Bronchial epithelial cell (primary cell): ENCODE measurements around the gene TSC22D3. TPM values are rescaled to one million over a fixed set of nuclear protein-coding genes. Genes with fewer than 3 reads are reported as not detected.

Experiments
- DNase-seq: peaks from one replicate; pipeline ENCODE4 v3.0.0-alpha.2; 2010; ENCODE audit warnings: low read depth
- FAIRE-seq: peaks from 2 replicates; lab custom pipeline; 2011; peaks lifted over from hg19 to GRCh38; lab: Jason Lieb, UNC
- H3K27me3 ChIP-seq: 2 replicates; pipeline ENCODE4 v1.5.1; 2011; ENCODE audit warnings: low read length; ENCODE audit not compliant: control insufficient read depth, insufficient read depth
- H3K36me3 ChIP-seq: 2 replicates; pipeline ENCODE4 v1.5.1; 2011; ENCODE audit warnings: low read length; ENCODE audit not compliant: control insufficient read depth, insufficient read depth
- H3K4me3 ChIP-seq: 2 replicates; pipeline ENCODE4 v1.5.1; 2011; ENCODE audit warnings: mild to moderate bottlenecking, low read depth, low read length, control low read depth
- CTCF ChIP-seq: IDR thresholded peaks from 2 replicates; pipeline ENCODE4 v1.5.1; 2011; ENCODE audit warnings: mild to moderate bottlenecking, moderate library complexity, low read length, control low read depth, inconsistent platforms; ENCODE audit not compliant: insufficient read depth, severe bottlenecking
- total RNA-seq: library from RNA; depleted of rRNA; stranded (reverse); fragments of >200 nt; gene quantifications from 2 replicates; pipeline ENCODE4 v1.2.1, GENCODE V29; 2014

TSC22D3 gene
- total RNA-seq, 1 donor from 2014 or later, result 83.5 TPM

GRCh38 chrX:107739541-107739940 lies 36.0 kb downstream of the TSC22D3 start:
- TF ChIP-seq CTCF, result no peak
- Histone ChIP-seq H3K4me3 (no peak overlapping the region), H3K36me3 (no peaks in the 10 kb centered on the region), H3K27me3 (no peaks in the 10 kb centered on the region)
- DNase-seq, result no peak
- no peak for FAIRE-seq

DNA sequence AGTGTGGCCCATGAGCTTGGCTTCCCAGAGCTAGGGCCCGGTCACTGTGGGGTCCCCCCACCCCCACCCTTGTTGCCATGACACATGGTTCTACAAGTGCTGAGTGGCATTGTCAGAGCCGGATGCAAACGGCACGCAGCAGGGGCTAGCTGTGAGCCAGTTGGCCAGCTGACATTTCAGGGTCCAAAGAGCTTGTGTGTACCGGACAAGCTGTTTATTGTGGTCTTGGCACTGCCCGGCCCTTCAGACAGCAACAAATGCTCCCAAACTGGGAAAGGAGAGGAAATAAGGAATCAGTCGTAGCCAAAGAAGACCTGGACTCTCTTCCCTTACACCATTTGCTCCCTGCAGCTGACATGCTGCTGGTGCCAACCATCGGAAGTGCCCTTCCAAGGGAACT lies 36.8 kb downstream of the TSC22D3 start:
- FAIRE-seq (no peak), DNase-seq (no peak)
- H3K4me3 ChIP-seq, result no peak overlapping the region
- no peaks in the 10 kb centered on the region for H3K36me3 ChIP-seq
- no peaks in the 10 kb centered on the region for H3K27me3 ChIP-seq
- TF ChIP-seq CTCF, result no peak

GRCh38 chrX:107738272-107738671 lies 37.3 kb downstream of the TSC22D3 start:
- H3K27me3 ChIP-seq, result no peaks in the 10 kb centered on the region
- no peak for FAIRE-seq
- TF ChIP-seq CTCF, result no peak
- DNase-seq, result no peak
- no peaks in the 10 kb centered on the region for H3K36me3 ChIP-seq
- no peak overlapping the region for H3K4me3 ChIP-seq

DNA sequence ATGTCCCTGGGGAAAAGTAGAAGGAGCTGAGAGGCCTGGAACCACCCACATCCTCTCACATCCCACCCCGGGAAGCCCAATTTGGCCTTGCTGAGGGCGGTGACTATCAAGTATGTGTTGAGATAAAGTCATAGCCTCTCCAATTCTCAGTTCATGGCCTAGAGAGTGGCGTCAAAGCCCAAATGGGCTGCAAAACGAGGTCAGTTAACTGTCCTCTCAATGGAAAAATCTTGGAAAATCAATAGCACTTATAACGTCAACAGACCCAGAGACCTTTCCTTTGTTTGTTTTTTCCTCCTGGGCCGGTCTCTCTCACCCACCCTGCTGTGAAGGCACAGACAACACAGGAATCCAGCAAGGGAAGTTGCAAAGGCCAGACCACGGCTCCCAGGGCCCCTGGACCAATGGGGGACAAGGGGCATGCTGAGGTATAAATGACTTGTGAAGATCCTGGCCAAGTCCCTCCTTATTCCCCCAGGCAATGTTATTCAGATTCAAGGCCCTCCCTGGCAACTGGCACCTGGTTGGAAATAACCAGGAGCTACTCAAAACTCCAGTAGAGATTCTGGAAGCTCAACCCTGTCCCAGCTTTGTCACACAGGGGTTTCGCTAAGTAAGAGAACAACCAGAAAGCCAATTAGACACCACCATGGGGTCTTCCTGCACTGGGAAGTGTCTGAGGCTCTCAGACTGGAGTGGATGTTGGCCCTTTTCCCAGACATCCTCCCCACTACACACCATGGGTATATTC lies 38.6 kb downstream of the TSC22D3 start:
- FAIRE-seq (no peak), DNase-seq (no peak)
- H3K27me3 ChIP-seq, result no peaks in the 10 kb centered on the region

DNA sequence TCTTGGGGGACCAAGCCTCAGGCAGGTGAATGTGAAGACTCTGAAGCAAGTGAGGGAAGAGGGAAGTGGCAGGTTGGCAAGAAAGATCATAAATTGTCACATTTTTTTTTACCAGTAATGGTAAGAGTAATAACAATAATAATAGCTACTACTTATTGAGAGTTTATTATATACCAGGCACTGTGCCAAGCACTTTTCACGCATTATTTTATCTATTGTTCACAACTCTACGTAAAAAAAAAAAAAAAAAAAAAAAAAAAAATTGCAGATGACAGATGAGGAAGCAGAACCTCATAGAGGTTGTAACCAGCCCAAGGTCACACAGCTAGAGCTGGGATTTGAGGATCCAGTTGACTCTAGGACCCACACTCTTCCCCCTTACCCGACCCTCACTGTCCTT lies 40.9 kb downstream of the TSC22D3 start:
- DNase-seq (no peak), FAIRE-seq (no peak)
- no peaks in the 10 kb centered on the region for H3K27me3 ChIP-seq
- no peaks in the 10 kb centered on the region for H3K36me3 ChIP-seq
- TF ChIP-seq CTCF, result no peak
- H3K4me3 ChIP-seq, result no peak overlapping the region

More for the DNA sequence above, 38.6 kb downstream of the TSC22D3 start:
- no peak overlapping the region for H3K4me3 ChIP-seq
- TF ChIP-seq CTCF, result no peak
- no peaks in the 10 kb centered on the region for H3K36me3 ChIP-seq

DNA sequence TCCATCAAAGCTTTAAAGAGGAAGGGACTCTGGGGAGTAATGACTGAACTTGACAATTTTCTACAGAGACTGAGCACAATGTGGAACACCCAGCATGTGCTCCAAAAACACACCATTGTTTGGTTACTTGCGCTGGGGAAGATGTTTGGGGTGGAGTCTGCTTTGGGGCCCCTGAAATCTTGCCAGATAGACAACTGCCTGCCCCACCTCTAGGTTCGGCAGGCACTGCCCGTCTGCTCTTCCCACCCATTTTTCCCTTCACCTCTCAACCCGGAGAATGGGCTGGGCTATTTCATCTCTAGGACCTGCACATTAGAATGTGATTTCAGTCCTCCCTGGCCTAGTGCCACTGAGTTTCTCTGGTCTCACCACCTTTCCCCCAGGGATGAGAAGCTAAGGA lies 41.9 kb downstream of the TSC22D3 start:
- H3K36me3 ChIP-seq, result no peaks in the 10 kb centered on the region
- no peaks in the 10 kb centered on the region for H3K27me3 ChIP-seq
- H3K4me3 ChIP-seq, result no peak overlapping the region
- no peak for TF ChIP-seq CTCF
- no peak for FAIRE-seq
- no peak for DNase-seq
